Smooth muscle cell (in vitro differentiated cells): ENCODE data around the gene ROR1. TPM values are rescaled to one million over a fixed set of nuclear protein-coding genes. Genes with fewer than 3 reads are reported as not detected.

Experiments
- DNase-seq: peaks from one replicate; lab custom pipeline; 2025; ENCODE audit not compliant: unreplicated experiment; lab: John Stamatoyannopoulos, UW
- H2AFZ ChIP-seq: fragments of 200-600 bp; sonication (generic); 2 replicates; pipeline ENCODE4 v1.6.0; 2016; ENCODE audit warnings: antibody characterized with exemption, low read depth, mild to moderate bottlenecking
- H3F3A ChIP-seq: fragments of 200-600 bp; sonication (generic); 2 replicates; pipeline ENCODE4 v1.6.0; 2017; ENCODE audit warnings: antibody characterized with exemption, low read depth
- H3K27ac ChIP-seq: fragments of 200-600 bp; sonication (generic); 2 replicates; pipeline ENCODE4 v1.5.1; 2016; ENCODE audit warnings: low read depth, mild to moderate bottlenecking
- H3K27me3 ChIP-seq: fragments of 200-600 bp; sonication (generic); 2 replicates; pipeline ENCODE4 v1.6.1; 2016; ENCODE audit warnings: low read depth, mild to moderate bottlenecking
- H3K36me3 ChIP-seq: fragments of 200-600 bp; sonication (generic); 2 replicates; pipeline ENCODE4 v1.5.1; 2016; ENCODE audit warnings: low read depth
- H3K4me1 ChIP-seq: fragments of 200-600 bp; sonication (generic); 2 replicates; pipeline ENCODE4 v1.5.1; 2016; ENCODE audit warnings: low read depth
- H3K4me2 ChIP-seq: fragments of 200-600 bp; sonication (generic); 2 replicates; pipeline ENCODE4 v1.6.0; 2016; ENCODE audit warnings: mild to moderate bottlenecking
- H3K4me3 ChIP-seq: fragments of 200-600 bp; sonication (generic); 2 replicates; pipeline ENCODE4 v1.5.1; 2016; ENCODE audit warnings: mild to moderate bottlenecking
- H3K79me2 ChIP-seq: fragments of 200-600 bp; sonication (generic); 2 replicates; pipeline ENCODE4 v1.6.0; 2016; ENCODE audit warnings: low read depth, mild to moderate bottlenecking
- H3K9ac ChIP-seq: fragments of 200-600 bp; sonication (generic); 2 replicates; pipeline ENCODE4 v1.6.0; 2016; ENCODE audit warnings: low read depth
- H3K9me3 ChIP-seq: fragments of 200-600 bp; sonication (generic); replicated peaks from 2 replicates; pipeline ENCODE4 v1.5.1; 2016; ENCODE audit warnings: low read depth
- H4K20me1 ChIP-seq: fragments of 200-600 bp; sonication (generic); 2 replicates; pipeline ENCODE4 v1.6.0; 2016; ENCODE audit warnings: low read depth
- CTCF ChIP-seq: fragments of 200-600 bp; sonication (generic); IDR thresholded peaks from 2 replicates; pipeline ENCODE4 v1.5.1; 2017; ENCODE audit warnings: borderline replicate concordance, mild to moderate bottlenecking, antibody characterized with exemption; ENCODE audit not compliant: insufficient read depth, poor library complexity, severe bottlenecking
- WGBS: methylation state at CpG from one replicate; pipeline ENCODE4 v1.1.7; 2016; ENCODE audit warnings: low lambda C conversion rate; 5-methylcytosine and 5-hydroxymethylcytosine counted together
- polyA plus RNA-seq: library from polyadenylated mRNA; unstranded; fragments of >200 nt; fragmentation: Nextera tagmentation; extraction: Ambion mirVana; gene quantifications from 2 replicates; pipeline ENCODE4 v1.2.1, GENCODE V29; 2016
- total RNA-seq: library from RNA; depleted of rRNA; stranded (reverse); fragments of >200 nt; gene quantifications from 2 replicates; pipeline ENCODE4 v1.2.3, GENCODE V29; 2014

ROR1 gene
- total and polyA plus RNA-seq, 2 experiments from 2014 or later = 3.3 to 7.2 TPM

- H3K27ac ChIP-seq = no peak overlapping the region
- H3K79me2 ChIP-seq = no peaks in the 10 kb centered on the region
- H3K9me3 ChIP-seq = no peaks in the 10 kb centered on the region
- H3K4me3 ChIP-seq = no peak overlapping the region
- no peak for TF ChIP-seq CTCF
- peaks cover 5% of the 10 kb centered on the region for H3K27me3 ChIP-seq
- no peaks in the 10 kb centered on the region for H4K20me1 ChIP-seq
- H3K4me1 ChIP-seq = peaks cover 6% of the 10 kb centered on the region
- no peak overlapping the region for H3K9ac ChIP-seq
- no peak overlapping the region for H3K4me2 ChIP-seq
- peaks cover 11% of the 10 kb centered on the region for H3F3A ChIP-seq
- no peaks in the 10 kb centered on the region for H3K36me3 ChIP-seq
- 31% methylated on average over 2 of the region's 2 CpGs for WGBS
- H2AFZ ChIP-seq = no peak overlapping the region
- DNase-seq = no peak
These were observed 338.5 kb downstream of the ROR1 start for GRCh38 chr1:64112281-64112680.

GRCh38 chr1:64114012-64114525 is 340.3 kb downstream of the ROR1 start:
- Histone ChIP-seq H3K9me3 (no peaks in the 10 kb centered on the region), H3K27me3 (peaks cover 5% of the 10 kb centered on the region), H4K20me1 (no peaks in the 10 kb centered on the region), H3K4me3 (no peak overlapping the region), H3K36me3 (no peaks in the 10 kb centered on the region), H3F3A (peaks cover 11% of the 10 kb centered on the region), H3K79me2 (no peaks in the 10 kb centered on the region), H3K9ac (no peak overlapping the region), H2AFZ (no peak overlapping the region), H3K4me2 (no peak overlapping the region), H3K4me1 (peaks cover 6% of the 10 kb centered on the region), H3K27ac (no peak overlapping the region)
- 74% methylated on average over 5 of the region's 5 CpGs for WGBS
- no peak for DNase-seq
- TF ChIP-seq CTCF = no peak

GRCh38 chr1:64116537-64116936 is 342.7 kb downstream of the ROR1 start:
- Histone ChIP-seq H3K4me2 (no peak overlapping the region), H3K9ac (no peak overlapping the region), H4K20me1 (no peaks in the 10 kb centered on the region), H3K79me2 (no peaks in the 10 kb centered on the region), H3K27ac (no peak overlapping the region), H3K9me3 (no peaks in the 10 kb centered on the region), H3K4me3 (no peak overlapping the region), H3K4me1 (no peaks in the 10 kb centered on the region), H3K36me3 (no peaks in the 10 kb centered on the region), H2AFZ (no peak overlapping the region), H3K27me3 (peaks cover 5% of the 10 kb centered on the region), H3F3A (no peaks in the 10 kb centered on the region)
- 79% methylated on average over 5 of the region's 5 CpGs for WGBS
- TF ChIP-seq CTCF = no peak
- DNase-seq = no peak

- WGBS = 47% methylated on average over 1 of the region's 1 CpG
- no peak for DNase-seq
These were observed 343.7 kb downstream of the ROR1 start for GRCh38 chr1:64117492-64117891.

More at GRCh38 chr1:64117492-64117891, 343.7 kb downstream of the ROR1 start:
- peaks cover 5% of the 10 kb centered on the region for H3K27me3 ChIP-seq
- H3F3A ChIP-seq = no peaks in the 10 kb centered on the region
- no peaks in the 10 kb centered on the region for H3K9me3 ChIP-seq
- no peak overlapping the region for H2AFZ ChIP-seq
- no peak overlapping the region for H3K4me2 ChIP-seq
- H3K9ac ChIP-seq = no peak overlapping the region
- no peak overlapping the region for H3K4me3 ChIP-seq
- H3K79me2 ChIP-seq = no peaks in the 10 kb centered on the region
- H3K4me1 ChIP-seq = no peaks in the 10 kb centered on the region
- no peaks in the 10 kb centered on the region for H4K20me1 ChIP-seq
- no peaks in the 10 kb centered on the region for H3K36me3 ChIP-seq
- TF ChIP-seq CTCF = no peak
- no peak overlapping the region for H3K27ac ChIP-seq
